K562 (cell line): ENCODE results near the gene PRDM15. TPM values are rescaled to one million over a fixed set of nuclear protein-coding genes. Genes with fewer than 3 reads are reported as not detected.

ENCODE experiments used
- CBX1 ChIP-seq: sonication (generic); IDR thresholded peaks from 2 replicates; pipeline ENCODE4 v1.6.1; 2016; ENCODE audit warnings: antibody characterized with exemption, low read depth, mild to moderate bottlenecking
- CHCHD3 ChIP-seq: fragments of 250-450 bp; sonication (Bioruptor Pico); IDR thresholded peaks from 2 replicates; pipeline ENCODE4 v2.1.2; 2022; ENCODE audit warnings: mild to moderate bottlenecking
- CREBBP ChIP-seq: IDR thresholded peaks from one replicate; pipeline ENCODE4 v1.6.1; 2012; ENCODE audit warnings: low read depth, mild to moderate bottlenecking, control low read depth, inconsistent platforms, low read length
- ETV6 ChIP-seq, 3 experiments: fragments of 150-350 bp in 1 of 3; sonication (generic) in 1 of 3; formaldehyde crosslinking in 1 of 3; IDR thresholded peaks; 2 replicates each; pipeline versions ENCODE4 v1.6.1 to v1.8.0; 2014 to 2022; ENCODE audit warnings: borderline replicate concordance in 2 of 3, low read depth in 2 of 3, antibody characterized with exemption in 1 of 3, low read length in 1 of 3, mild to moderate bottlenecking in 1 of 3, missing genetic modification reagents in 1 of 3
- GATAD2A ChIP-seq: fragments of 450-650 bp; IDR thresholded peaks from 2 replicates; pipeline ENCODE4 v1.6.1; 2017
- HEY1 ChIP-seq: fragments of 250-450 bp; sonication (Bioruptor Pico); IDR thresholded peaks from 2 replicates; pipeline ENCODE4 v1.5.0; 2020; ENCODE audit warnings: mild to moderate bottlenecking, moderate library complexity, borderline replicate concordance
- KLF16 ChIP-seq: IDR thresholded peaks from 2 replicates; pipeline ENCODE4 v1.6.1; 2016; ENCODE audit warnings: antibody characterized with exemption
- MTA2 ChIP-seq: fragments of 450-650 bp; IDR thresholded peaks from 2 replicates; pipeline ENCODE4 v1.6.1; 2016; ENCODE audit warnings: low read depth
- MTF1 ChIP-seq: fragments of 250-450 bp; sonication (Bioruptor Pico); IDR thresholded peaks from 2 replicates; pipeline ENCODE4 v1.9.0; 2021; ENCODE audit warnings: moderate library complexity, mild to moderate bottlenecking, inconsistent platforms, borderline replicate concordance
- PTRF ChIP-seq: fragments of 450-650 bp; IDR thresholded peaks from 2 replicates; pipeline ENCODE4 v1.6.1; 2016; ENCODE audit warnings: mild to moderate bottlenecking, missing genetic modification characterization, missing compliant biosample characterization
- RB1 ChIP-seq: fragments of 450-650 bp; IDR thresholded peaks from 2 replicates; pipeline ENCODE4 v1.6.1; 2017; ENCODE audit warnings: low read depth, mild to moderate bottlenecking
- SMAD2 ChIP-seq: fragments of 150-350 bp; IDR thresholded peaks from 2 replicates; pipeline ENCODE4 v1.6.1; 2014; ENCODE audit warnings: low read depth, mild to moderate bottlenecking, low read length
- TCF7L2 ChIP-seq: fragments of 150-350 bp; IDR thresholded peaks from 2 replicates; pipeline ENCODE4 v1.6.1; 2016; ENCODE audit warnings: low read depth, mild to moderate bottlenecking, low read length, moderate library complexity
- TEAD2 ChIP-seq: fragments of 450-650 bp; IDR thresholded peaks from 2 replicates; pipeline ENCODE4 v1.6.1; 2016; ENCODE audit warnings: missing genetic modification characterization, control low read depth, missing compliant biosample characterization
- ZC3H4 ChIP-seq: sonication (generic); formaldehyde crosslinking; IDR thresholded peaks from 2 replicates; pipeline ENCODE4 v1.9.0; 2021; ENCODE audit warnings: missing genetic modification reagents, borderline replicate concordance
- ZFP30 ChIP-seq: fragments of 250-450 bp; sonication (Bioruptor Pico); IDR thresholded peaks from 2 replicates; pipeline ENCODE4 v1.8.0; 2022; ENCODE audit warnings: moderate library complexity, mild to moderate bottlenecking, inconsistent platforms, borderline replicate concordance
- ZFPM2 ChIP-seq: fragments of 250-450 bp; sonication (Bioruptor Pico); IDR thresholded peaks from 2 replicates; pipeline ENCODE4 v1.5.1; 2022; ENCODE audit warnings: mild to moderate bottlenecking
- ZKSCAN3 ChIP-seq: fragments of 250-450 bp; sonication (Bioruptor Pico); IDR thresholded peaks from 2 replicates; pipeline ENCODE4 v1.4.0; 2020
- ZNF274 ChIP-seq: IDR thresholded peaks from 2 replicates; pipeline ENCODE4 v1.6.1; 2011; ENCODE audit warnings: low read depth, mild to moderate bottlenecking, low read length, moderate library complexity, borderline replicate concordance
- ZNF77 ChIP-seq: fragments of 250-450 bp; sonication (Bioruptor Pico); IDR thresholded peaks from 2 replicates; pipeline ENCODE4 v1.5.0; 2020
- polyA plus RNA-seq, 8 experiments: library from polyadenylated mRNA; depleted of rRNA in 4 of 8; stranded (reverse) in 5 of 8; unstranded in 3 of 8; fragments of >200 nt; fragmentation: Nextera tagmentation in 2 of 8; fragmentation: Illumina TruSeq in 1 of 8; extraction: Ambion mirVana in 2 of 8; extraction: Trizol in 1 of 8; gene quantifications; 2 replicates each; pipeline versions ENCODE4 v1.2.1 to v1.2.3, GENCODE V29; 2011 to 2014; ENCODE audit warnings: inconsistent platforms in 1 of 8, missing spikeins in 1 of 8
- total RNA-seq, 7 experiments: library from RNA; depleted of rRNA in 6 of 7; stranded (reverse); fragments of >200 nt in 6 of 7; fragmentation: Illumina TruSeq in 2 of 7; extraction: Trizol in 2 of 7; gene quantifications; 2 replicates each; pipeline versions ENCODE4 v1.2.1 to v1.2.3, GENCODE V29; 2011 to 2021; ENCODE audit warnings: low replicate concordance in 1 of 7
- TF ChIP-seq, protein P1 (sequence below): fragments of 200-400 bp; formaldehyde crosslinking; IDR thresholded peaks from 2 replicates; pipeline ENCODE4 v1.6.1; 2017; ENCODE audit warnings: mild to moderate bottlenecking, low read depth, low read length, moderate library complexity
- TF ChIP-seq, protein P2 (sequence below): IDR thresholded peaks from 2 replicates; pipeline ENCODE4 v1.6.1; 2011; ENCODE audit warnings: borderline replicate concordance, low read depth, mild to moderate bottlenecking, moderate library complexity, low read length; ENCODE audit not compliant: insufficient read depth, poor library complexity, severe bottlenecking
- TF ChIP-seq, protein P3 (sequence below): fragments of 450-650 bp; IDR thresholded peaks from 2 replicates; pipeline ENCODE4 v1.6.1; 2016; ENCODE audit warnings: antibody characterized with exemption
- TF ChIP-seq, protein P4 (sequence below): sonication (generic); formaldehyde crosslinking; IDR thresholded peaks from 2 replicates; pipeline ENCODE4 v1.8.0; 2022; ENCODE audit warnings: missing genetic modification reagents, mild to moderate bottlenecking, borderline replicate concordance

PRDM15 gene
- total and polyA plus RNA-seq, 9 of the 15 experiments (the other 6 are each of a cell fraction or from before 2014, with no cell fraction given): 0.93 to 9.2 (median 6.2) TPM

DNA sequence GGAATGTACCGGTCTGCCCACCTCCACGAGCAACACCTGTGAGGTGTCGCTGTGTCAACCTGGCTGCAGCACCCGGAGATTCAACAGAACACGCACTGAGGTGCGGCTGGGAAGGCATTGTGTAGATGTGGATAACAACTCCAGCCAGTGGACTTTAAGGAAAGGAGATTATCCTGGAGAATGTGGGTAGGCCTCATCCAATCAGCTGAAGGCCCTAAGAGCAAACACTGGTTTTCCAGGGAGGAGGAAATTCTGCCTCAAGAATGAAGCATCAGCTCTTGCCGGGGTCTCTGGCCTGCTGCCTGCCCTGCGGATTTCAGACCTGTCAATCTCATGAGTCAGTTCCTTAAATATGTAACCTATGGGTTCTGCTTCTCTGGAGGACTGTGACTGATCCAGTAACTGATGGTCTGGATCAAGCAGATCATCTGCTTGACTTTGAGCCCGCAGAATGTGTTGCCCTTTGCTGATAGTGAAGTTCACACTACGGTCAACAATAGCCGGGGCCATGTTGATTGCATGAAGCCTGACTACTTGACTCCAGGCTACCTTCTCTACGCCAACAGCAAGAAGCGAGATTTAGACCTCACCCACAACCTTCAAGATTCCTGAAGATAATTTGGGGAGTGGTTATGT, 15.9 kb upstream of the PRDM15 start (continued):
- TF ChIP-seq, protein P1, sequence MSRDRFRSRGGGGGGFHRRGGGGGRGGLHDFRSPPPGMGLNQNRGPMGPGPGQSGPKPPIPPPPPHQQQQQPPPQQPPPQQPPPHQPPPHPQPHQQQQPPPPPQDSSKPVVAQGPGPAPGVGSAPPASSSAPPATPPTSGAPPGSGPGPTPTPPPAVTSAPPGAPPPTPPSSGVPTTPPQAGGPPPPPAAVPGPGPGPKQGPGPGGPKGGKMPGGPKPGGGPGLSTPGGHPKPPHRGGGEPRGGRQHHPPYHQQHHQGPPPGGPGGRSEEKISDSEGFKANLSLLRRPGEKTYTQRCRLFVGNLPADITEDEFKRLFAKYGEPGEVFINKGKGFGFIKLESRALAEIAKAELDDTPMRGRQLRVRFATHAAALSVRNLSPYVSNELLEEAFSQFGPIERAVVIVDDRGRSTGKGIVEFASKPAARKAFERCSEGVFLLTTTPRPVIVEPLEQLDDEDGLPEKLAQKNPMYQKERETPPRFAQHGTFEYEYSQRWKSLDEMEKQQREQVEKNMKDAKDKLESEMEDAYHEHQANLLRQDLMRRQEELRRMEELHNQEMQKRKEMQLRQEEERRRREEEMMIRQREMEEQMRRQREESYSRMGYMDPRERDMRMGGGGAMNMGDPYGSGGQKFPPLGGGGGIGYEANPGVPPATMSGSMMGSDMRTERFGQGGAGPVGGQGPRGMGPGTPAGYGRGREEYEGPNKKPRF: no peak
- TF ChIP-seq ZNF77 (CRISPR knock-in tag) (no peak), CHCHD3 (CRISPR knock-in tag) (no peak), TCF7L2 (no peak), PTRF (no peak), ETV6 (IDR thresholded peaks at IDR 0.05; ENCODE audit: borderline replicate concordance in 1 of 2, low read depth in 2 of 2, low read length in 1 of 2) (no peak), ETV6 (CRISPR knock-in tag; IDR thresholded peaks at IDR 0.05; ENCODE audit: borderline replicate concordance) (no peak), SMAD2 (no peak), ZNF274 (no peak), MTF1 (CRISPR knock-in tag) (no peak), CBX1 (no peak), ZC3H4 (no peak), RB1 (no peak), ZFP30 (no peak), CREBBP (no peak), KLF16 (peak; percentile 87), ZFPM2 (CRISPR knock-in tag) (no peak), MTA2 (peak; percentile 45; the same call in 1 of the 2 replicates), ZKSCAN3 (no peak), HEY1 (CRISPR knock-in tag) (no peak), GATAD2A (no peak), TEAD2 (tag) (no peak)
- TF ChIP-seq, protein P2, sequence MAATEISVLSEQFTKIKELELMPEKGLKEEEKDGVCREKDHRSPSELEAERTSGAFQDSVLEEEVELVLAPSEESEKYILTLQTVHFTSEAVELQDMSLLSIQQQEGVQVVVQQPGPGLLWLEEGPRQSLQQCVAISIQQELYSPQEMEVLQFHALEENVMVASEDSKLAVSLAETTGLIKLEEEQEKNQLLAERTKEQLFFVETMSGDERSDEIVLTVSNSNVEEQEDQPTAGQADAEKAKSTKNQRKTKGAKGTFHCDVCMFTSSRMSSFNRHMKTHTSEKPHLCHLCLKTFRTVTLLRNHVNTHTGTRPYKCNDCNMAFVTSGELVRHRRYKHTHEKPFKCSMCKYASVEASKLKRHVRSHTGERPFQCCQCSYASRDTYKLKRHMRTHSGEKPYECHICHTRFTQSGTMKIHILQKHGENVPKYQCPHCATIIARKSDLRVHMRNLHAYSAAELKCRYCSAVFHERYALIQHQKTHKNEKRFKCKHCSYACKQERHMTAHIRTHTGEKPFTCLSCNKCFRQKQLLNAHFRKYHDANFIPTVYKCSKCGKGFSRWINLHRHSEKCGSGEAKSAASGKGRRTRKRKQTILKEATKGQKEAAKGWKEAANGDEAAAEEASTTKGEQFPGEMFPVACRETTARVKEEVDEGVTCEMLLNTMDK: no peak
- TF ChIP-seq, protein P3, sequence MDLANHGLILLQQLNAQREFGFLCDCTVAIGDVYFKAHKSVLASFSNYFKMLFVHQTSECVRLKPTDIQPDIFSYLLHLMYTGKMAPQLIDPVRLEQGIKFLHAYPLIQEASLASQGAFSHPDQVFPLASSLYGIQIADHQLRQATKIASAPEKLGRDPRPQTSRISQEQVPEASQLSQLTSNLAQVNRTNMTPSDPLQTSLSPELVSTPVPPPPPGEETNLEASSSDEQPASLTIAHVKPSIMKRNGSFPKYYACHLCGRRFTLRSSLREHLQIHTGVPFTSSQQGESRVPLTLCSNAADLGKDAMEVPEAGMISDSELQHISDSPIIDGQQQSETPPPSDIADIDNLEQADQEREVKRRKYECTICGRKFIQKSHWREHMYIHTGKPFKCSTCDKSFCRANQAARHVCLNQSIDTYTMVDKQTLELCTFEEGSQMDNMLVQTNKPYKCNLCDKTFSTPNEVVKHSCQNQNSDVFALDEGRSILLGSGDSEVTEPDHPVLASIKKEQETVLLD: no peak
- TF ChIP-seq, protein P4, sequence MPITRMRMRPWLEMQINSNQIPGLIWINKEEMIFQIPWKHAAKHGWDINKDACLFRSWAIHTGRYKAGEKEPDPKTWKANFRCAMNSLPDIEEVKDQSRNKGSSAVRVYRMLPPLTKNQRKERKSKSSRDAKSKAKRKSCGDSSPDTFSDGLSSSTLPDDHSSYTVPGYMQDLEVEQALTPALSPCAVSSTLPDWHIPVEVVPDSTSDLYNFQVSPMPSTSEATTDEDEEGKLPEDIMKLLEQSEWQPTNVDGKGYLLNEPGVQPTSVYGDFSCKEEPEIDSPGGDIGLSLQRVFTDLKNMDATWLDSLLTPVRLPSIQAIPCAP (CRISPR knock-in tag): no peak
